Umbilical cord (tissue), 2 donors: ENCODE data around the gene GRIFIN. TPM values are rescaled to one million over a fixed set of nuclear protein-coding genes. Genes with fewer than 3 reads are reported as not detected.

Experiments used
- DNase-seq: peaks from one replicate; pipeline ENCODE4 v3.0.0-alpha.2; 2015; ENCODE audit warnings: low spot score
- total RNA-seq: library from RNA; depleted of rRNA; stranded (reverse); fragments of >200 nt; gene quantifications from one replicate; pipeline ENCODE4 v1.2.3, GENCODE V29; 2014; ENCODE audit warnings: low replicate concordance; ENCODE audit not compliant: insufficient read depth

The GRIFIN gene
- total RNA-seq, 1 donor from 2014 or later, result not detected

- DNase-seq, result no peak
These were observed 42.3 kb downstream of the GRIFIN start for GRCh38 chr7:2433713-2434550.

GRCh38 chr7:2432910-2433712, 43.1 kb downstream of the GRIFIN start:
- DNase-seq, result no peak

- no peak for DNase-seq
These were observed 44.8 kb downstream of the GRIFIN start for GRCh38 chr7:2431260-2431867.

GRCh38 chr7:2425749-2426148, 50.4 kb downstream of the GRIFIN start:
- DNase-seq, result no peak

Other genes starting within 250 kb of the GRIFIN start
- gene MAD1L1, start 243.5 kb downstream of the GRIFIN start, total RNA-seq, result 23.8 TPM
- 9.1 TPM for gene MRM2, start 234.2 kb downstream of the GRIFIN start, total RNA-seq
- gene NUDT1, start 234.2 kb downstream of the GRIFIN start, total RNA-seq, result 2.2 TPM
- 5.1 TPM for gene SNX8, start 162.0 kb downstream of the GRIFIN start, total RNA-seq
- 102 TPM for gene EIF3B, start 121.6 kb downstream of the GRIFIN start, total RNA-seq
- gene CHST12, start 72.8 kb downstream of the GRIFIN start, total RNA-seq, result 3.9 TPM
- gene LFNG, start 43.4 kb upstream of the GRIFIN start, total RNA-seq, result 11.1 TPM
- gene BRAT1, start 79.1 kb upstream of the GRIFIN start, total RNA-seq, result 12.5 TPM
- 5.1 TPM for gene IQCE, start 82.6 kb upstream of the GRIFIN start, total RNA-seq
- gene TTYH3, start 155.6 kb upstream of the GRIFIN start, total RNA-seq, result 20.5 TPM
- gene AMZ1, start 211.8 kb upstream of the GRIFIN start, total RNA-seq, result 2.4 TPM